H1 (cell line): Measurements from ENCODE around the gene SPOCK1. TPM values are rescaled to one million over a fixed set of nuclear protein-coding genes. Genes with fewer than 3 reads are reported as not detected.

Experiments
- CTCF ChIA-PET: fragments of 300-600 bp; sonication (Branson Sonifier 250); formaldehyde crosslinking; loops from one replicate; lab custom pipeline; 2021; ENCODE audit not compliant: partially characterized antibody; lab: Charles Lee
- POLR2A ChIA-PET: fragments of 300-600 bp; sonication (Branson Sonifier 250); formaldehyde crosslinking; loops from one replicate; lab custom pipeline; 2021; ENCODE audit warnings: inconsistent platforms; ENCODE audit not compliant: partially characterized antibody; lab: Charles Lee
- DNase-seq, 2 experiments: peaks; one replicate each; pipeline versions ENCODE4 v3.0.0 to v3.0.0-alpha.2; 2010 to 2022; ENCODE audit warnings: low spot score in 2 of 2, low read depth in 1 of 2, mixed read lengths in 1 of 2
- FAIRE-seq: peaks from 2 replicates; lab custom pipeline; 2011; peaks lifted over from hg19 to GRCh38; lab: Jason Lieb, UNC
- H2AFZ ChIP-seq: 2 replicates; pipeline ENCODE4 v1.8.1; 2012; ENCODE audit warnings: low read length, inconsistent platforms
- H2AK5ac ChIP-seq: 2 replicates; pipeline ENCODE4 v1.6.1; 2013; ENCODE audit warnings: low read depth, low read length
- H2BK120ac ChIP-seq: replicated peaks from 2 replicates; pipeline ENCODE3; 2013; ENCODE audit warnings: low read depth, low read length, inconsistent platforms
- H2BK12ac ChIP-seq: 2 replicates; pipeline ENCODE4 v1.6.1; 2013; ENCODE audit warnings: low read depth, low read length
- H2BK15ac ChIP-seq: 2 replicates; pipeline ENCODE4 v1.6.1; 2013; ENCODE audit warnings: low read length
- H2BK20ac ChIP-seq: 2 replicates; pipeline ENCODE4 v1.6.1; 2013; ENCODE audit warnings: low read length
- H2BK5ac ChIP-seq: 2 replicates; pipeline ENCODE4 v1.6.1; 2013; ENCODE audit warnings: low read depth, low read length
- H3K14ac ChIP-seq: 2 replicates; pipeline ENCODE4 v1.6.1; 2013; ENCODE audit warnings: inconsistent platforms; ENCODE audit not compliant: insufficient read length
- H3K18ac ChIP-seq: 2 replicates; pipeline ENCODE4 v1.6.1; 2013; ENCODE audit warnings: low read length; ENCODE audit errors: extremely low read depth
- H3K23ac ChIP-seq: 2 replicates; pipeline ENCODE4 v1.6.1; 2013; ENCODE audit warnings: inconsistent platforms; ENCODE audit not compliant: insufficient read length
- H3K23me2 ChIP-seq: 2 replicates; pipeline ENCODE4 v1.6.1; 2013; ENCODE audit warnings: low read depth, low read length
- H3K27ac ChIP-seq: 2 replicates; pipeline ENCODE4 v1.6.1; 2011; ENCODE audit warnings: low read depth, low read length, inconsistent platforms
- H3K27me3 ChIP-seq, 4 experiments: replicated peaks in 1 of 4; 1 replicate in 1 of 4; 2 replicates in 3 of 4; pipeline versions ENCODE4 v1.6.1 to v1.8.1; 2011 to 2013; ENCODE audit warnings: low read length in 3 of 4, mild to moderate bottlenecking in 3 of 4, inconsistent platforms in 2 of 4, mixed read lengths in 2 of 4, moderate library complexity in 1 of 4; ENCODE audit not compliant: control insufficient read depth in 3 of 4, insufficient read depth in 3 of 4; ENCODE audit errors: extremely low read depth in 1 of 4
- H3K36me3 ChIP-seq, 4 experiments: 2 replicates each; pipeline versions ENCODE4 v1.6.1 to v1.8.1; 2011 to 2013; ENCODE audit warnings: mild to moderate bottlenecking in 4 of 4, low read length in 3 of 4, moderate library complexity in 2 of 4, control low read depth in 1 of 4, inconsistent platforms in 1 of 4; ENCODE audit not compliant: insufficient read depth in 4 of 4, control insufficient read depth in 2 of 4
- H3K4ac ChIP-seq: replicated peaks from 2 replicates; pipeline ENCODE3; 2013; ENCODE audit warnings: low read length, low read depth, mixed read lengths, inconsistent platforms; ENCODE audit not compliant: insufficient read length
- H3K4me1 ChIP-seq, 4 experiments: replicated peaks in 1 of 4; 1 replicate in 1 of 4; 2 replicates in 3 of 4; pipeline versions ENCODE4 v1.6.1 to v1.8.1; 2011 to 2013; ENCODE audit warnings: low read length in 3 of 4, inconsistent platforms in 2 of 4, mixed read lengths in 1 of 4; ENCODE audit not compliant: insufficient read depth in 4 of 4, control insufficient read depth in 3 of 4
- H3K4me2 ChIP-seq, 2 experiments: 2 replicates each; pipeline versions ENCODE4 v1.6.1 to v1.8.1; 2011 to 2013; ENCODE audit warnings: low read depth in 2 of 2, low read length in 2 of 2, control low read depth in 1 of 2, inconsistent platforms in 1 of 2, mild to moderate bottlenecking in 1 of 2; ENCODE audit not compliant: insufficient read depth in 1 of 2
- H3K4me3 ChIP-seq, 4 experiments: fragments of 200-600, 300-600 bp in 1 of 4; sonication (generic), shearing (Covaris generic), sonication (Bioruptor Twin) in 1 of 4; 2 replicates each; pipeline versions ENCODE4 v1.5.1 to v1.8.1; 2011 to 2016; ENCODE audit warnings: low read length in 4 of 4, low read depth in 3 of 4, control low read depth in 2 of 4, inconsistent platforms in 2 of 4, mild to moderate bottlenecking in 2 of 4, mixed read lengths in 1 of 4, moderate library complexity in 1 of 4; ENCODE audit not compliant: insufficient read depth in 2 of 4; ENCODE audit errors: extremely low read depth in 1 of 4
- H3K56ac ChIP-seq: replicated peaks from 2 replicates; pipeline ENCODE3; 2013; ENCODE audit warnings: low read depth, mild to moderate bottlenecking, mixed read lengths, low read length, inconsistent platforms; ENCODE audit not compliant: insufficient read length
- H3K79me1 ChIP-seq: 2 replicates; pipeline ENCODE4 v1.6.1; 2013; ENCODE audit warnings: low read depth, low read length, control low read depth
- H3K79me2 ChIP-seq, 2 experiments: 2 replicates each; pipeline versions ENCODE4 v1.6.1 to v1.8.1; 2012 to 2013; ENCODE audit warnings: low read length in 2 of 2, mild to moderate bottlenecking in 2 of 2, inconsistent platforms in 1 of 2; ENCODE audit not compliant: insufficient read depth in 2 of 2, control insufficient read depth in 1 of 2
- H3K9ac ChIP-seq, 4 experiments: replicated peaks in 1 of 4; 1 replicate in 1 of 4; 2 replicates in 3 of 4; pipeline versions ENCODE4 v1.6.1 to v1.8.1; 2011 to 2013; ENCODE audit warnings: low read depth in 3 of 4, low read length in 3 of 4, control low read depth in 2 of 4, mild to moderate bottlenecking in 2 of 4, moderate library complexity in 2 of 4, inconsistent platforms in 1 of 4; ENCODE audit errors: extremely low read depth in 1 of 4
- H3K9me3 ChIP-seq, 2 experiments: 2 replicates each; pipeline versions ENCODE4 v1.6.1 to v1.8.1; 2012 to 2013; ENCODE audit warnings: mild to moderate bottlenecking in 2 of 2, moderate library complexity in 2 of 2, control low read depth in 1 of 2, inconsistent platforms in 1 of 2, low read depth in 1 of 2, low read length in 1 of 2, mixed read lengths in 1 of 2; ENCODE audit not compliant: insufficient read depth in 2 of 2
- H4K20me1 ChIP-seq, 2 experiments: replicated peaks in 1 of 2; 2 replicates each; pipeline versions ENCODE3 to v1.8.1; 2011 to 2013; ENCODE audit warnings: inconsistent platforms in 2 of 2, low read length in 2 of 2, mild to moderate bottlenecking in 1 of 2; ENCODE audit not compliant: insufficient read depth in 2 of 2, control insufficient read depth in 1 of 2
- H4K5ac ChIP-seq: 2 replicates; pipeline ENCODE4 v1.6.1; 2013; ENCODE audit warnings: low read length, low read depth, mixed read lengths, inconsistent platforms; ENCODE audit not compliant: insufficient read length
- H4K8ac ChIP-seq: 2 replicates; pipeline ENCODE4 v1.8.0; 2013; ENCODE audit warnings: mild to moderate bottlenecking, moderate library complexity, low read length, inconsistent platforms; ENCODE audit not compliant: insufficient read depth; ENCODE audit errors: extremely low read depth
- H4K91ac ChIP-seq: replicated peaks from 2 replicates; pipeline ENCODE3; 2013; ENCODE audit warnings: low read length, mixed read lengths, inconsistent platforms; ENCODE audit not compliant: insufficient read length
- ASH2L ChIP-seq: fragments of 200-600, 300-600 bp; sonication (generic); IDR thresholded peaks from one replicate; pipeline ENCODE4 v1.7.1; 2017; ENCODE audit warnings: low read length
- CTBP2 ChIP-seq: IDR thresholded peaks from 2 replicates; pipeline ENCODE4 v1.7.0; 2011; ENCODE audit warnings: borderline replicate concordance, mild to moderate bottlenecking, moderate library complexity, mixed read lengths, low read length; ENCODE audit not compliant: insufficient read depth, insufficient read length
- HDAC6 ChIP-seq: IDR thresholded peaks from one replicate; pipeline ENCODE4 v1.7.1; 2012; ENCODE audit warnings: low read depth, mild to moderate bottlenecking, inconsistent platforms, low read length, moderate library complexity
- RAD21 ChIP-seq, 2 experiments: IDR thresholded peaks in 1 of 2; conservative IDR thresholded peaks in 1 of 2; 2 replicates each; pipeline ENCODE4 v1.6.1; 2011; ENCODE audit warnings: low read depth in 2 of 2, low read length in 2 of 2, improper control_type of control experiment in 1 of 2, inconsistent platforms in 1 of 2, mild to moderate bottlenecking in 1 of 2, moderate library complexity in 1 of 2
- SUZ12 ChIP-seq: fragments of 200-600 bp; sonication (generic); IDR thresholded peaks from 2 replicates; pipeline ENCODE4 v1.6.1; 2012; ENCODE audit warnings: mild to moderate bottlenecking, inconsistent platforms, low read length, moderate library complexity, mixed read lengths
- TAF1 ChIP-seq: IDR thresholded peaks from 2 replicates; pipeline ENCODE4 v1.6.1; 2011; ENCODE audit warnings: mild to moderate bottlenecking, low read depth, low read length
- WGBS, 2 experiments: shearing (Covaris generic) in 1 of 2; methylation state at CpG; one replicate each; pipeline versions ENCODE4 v1.1.6 to v1.1.7; 2013 to 2015; ENCODE audit warnings: low lambda C conversion rate in 2 of 2, mixed read lengths in 2 of 2, inconsistent platforms in 1 of 2, low coverage in 1 of 2, missing lambda C conversion rate in 1 of 2; ENCODE audit not compliant: insufficient replicate concordance in 2 of 2, insufficient coverage in 1 of 2, insufficient read length in 1 of 2; ENCODE audit errors: extremely low coverage in 1 of 2, missing lambda C conversion rate in 1 of 2; 5-methylcytosine and 5-hydroxymethylcytosine counted together
- polyA plus RNA-seq, 7 experiments: library from polyadenylated mRNA; depleted of rRNA in 3 of 7; stranded (reverse) in 5 of 7; unstranded in 2 of 7; fragments of >200 nt in 5 of 7; fragments of 200-250 nt in 2 of 7; gene quantifications; 1 replicate in 5 of 7; 2 replicates in 1 of 7; 4 replicates in 1 of 7; pipeline versions ENCODE4 v1.2.1 to v1.2.3, GENCODE V29; 2011 to 2013; ENCODE audit warnings: missing spikeins in 2 of 7, mixed read lengths in 2 of 7
- total RNA-seq: library from RNA; stranded (reverse); fragmentation: NEBNext Ultra II Directional; extraction: Animal tissue kit (Norgen Biotek cat#: 25700); gene quantifications from 2 replicates; pipeline ENCODE4 v1.2.1, GENCODE V29; 2021
- TF ChIP-seq, protein P1 (sequence below): IDR thresholded peaks from 2 replicates; pipeline ENCODE4 v1.6.1; 2011; ENCODE audit warnings: low read depth, mild to moderate bottlenecking, low read length; ENCODE audit not compliant: insufficient read depth
- TF ChIP-seq, protein P2 (sequence below): IDR thresholded peaks from 2 replicates; pipeline ENCODE4 v1.6.1; 2012; ENCODE audit warnings: low read length, inconsistent platforms

SPOCK1 gene
- total and polyA plus RNA-seq, 2 of the 8 experiments (the other 6 are each of a cell fraction or from before 2014, with no cell fraction given), result 6.9 to 18.1 TPM

GRCh38 chr5:137098238-137098637, 400.9 kb downstream of the SPOCK1 start:
- no peaks in the 10 kb centered on the region for H3K9me3 ChIP-seq

More at GRCh38 chr5:137098238-137098637, 400.9 kb downstream of the SPOCK1 start:
- Histone ChIP-seq H4K20me1 (no peaks in the 10 kb centered on the region), H3K23me2 (no peaks in the 10 kb centered on the region), H3K4me2 (no peak overlapping the region), H2AK5ac (no peak overlapping the region), H2BK20ac (no peak overlapping the region), H3K79me2 (no peaks in the 10 kb centered on the region), H3K27me3 (no peaks in the 10 kb centered on the region)
- 87% methylated on average over 1 of the region's 1 CpG; no CpG with 5 or more reads in 1 of the 2 experiments for WGBS, 2 experiments
- CTCF ChIA-PET, result interaction anchor here (1.0 to 1.7 kb wide), 2 partner anchors 12 to 121 kb away, joined by 3 to 7 read pairs; no protein-coding TSS in a partner anchor
- no peak for TF ChIP-seq HDAC6
- TF ChIP-seq CTBP2, result no peak
- TF ChIP-seq, protein P1, sequence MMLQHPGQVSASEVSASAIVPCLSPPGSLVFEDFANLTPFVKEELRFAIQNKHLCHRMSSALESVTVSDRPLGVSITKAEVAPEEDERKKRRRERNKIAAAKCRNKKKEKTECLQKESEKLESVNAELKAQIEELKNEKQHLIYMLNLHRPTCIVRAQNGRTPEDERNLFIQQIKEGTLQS, result no peak
- no peak for TF ChIP-seq ASH2L
- TF ChIP-seq RAD21 (IDR thresholded peaks at IDR 0.05 in 1 of 2, conservative IDR thresholded peaks at IDR 0.05 in 1 of 2; ENCODE audit: low read depth in 2 of 2, low read length in 2 of 2), result no peak
- TF ChIP-seq, protein P2, sequence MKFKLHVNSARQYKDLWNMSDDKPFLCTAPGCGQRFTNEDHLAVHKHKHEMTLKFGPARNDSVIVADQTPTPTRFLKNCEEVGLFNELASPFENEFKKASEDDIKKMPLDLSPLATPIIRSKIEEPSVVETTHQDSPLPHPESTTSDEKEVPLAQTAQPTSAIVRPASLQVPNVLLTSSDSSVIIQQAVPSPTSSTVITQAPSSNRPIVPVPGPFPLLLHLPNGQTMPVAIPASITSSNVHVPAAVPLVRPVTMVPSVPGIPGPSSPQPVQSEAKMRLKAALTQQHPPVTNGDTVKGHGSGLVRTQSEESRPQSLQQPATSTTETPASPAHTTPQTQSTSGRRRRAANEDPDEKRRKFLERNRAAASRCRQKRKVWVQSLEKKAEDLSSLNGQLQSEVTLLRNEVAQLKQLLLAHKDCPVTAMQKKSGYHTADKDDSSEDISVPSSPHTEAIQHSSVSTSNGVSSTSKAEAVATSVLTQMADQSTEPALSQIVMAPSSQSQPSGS, result no peak
- no peak for TF ChIP-seq TAF1
- no peak for TF ChIP-seq SUZ12
- TF ChIP-seq, all 59 proteins: peak for 0
- Histone ChIP-seq H2BK5ac (no peak overlapping the region), H3K79me1 (no peaks in the 10 kb centered on the region), H2BK15ac (no peak overlapping the region), H3K9ac (no peak overlapping the region), H3K23ac (no peak overlapping the region), H4K8ac (no peak overlapping the region), H3K27ac (no peak overlapping the region), H3K4ac (no peak overlapping the region), H3K18ac (no peak overlapping the region), H2BK120ac (no peak overlapping the region), H2AFZ (no peak overlapping the region), H3K14ac (no peak overlapping the region), H4K5ac (no peak overlapping the region), H3K4me1 (no peaks in the 10 kb centered on the region), H3K36me3 (no peaks in the 10 kb centered on the region), H3K4me3 (no peak overlapping the region), H4K91ac (no peak overlapping the region), H2BK12ac (no peak overlapping the region), H3K56ac (no peak overlapping the region)
- DNase-seq (no peak), FAIRE-seq (no peak)
- POLR2A ChIA-PET, result no interaction called here
